Brain microvascular endothelial cell (primary cell): Measurements from ENCODE around the gene LGMN.

Experiments
- DNase-seq: peaks from one replicate; pipeline ENCODE4 v3.0.0-alpha.2; 2020
- H3K27ac ChIP-seq: fragments of 250-450 bp; sonication (Bioruptor Pico); 2 replicates; pipeline ENCODE4 v1.5.1; 2020; ENCODE audit warnings: mild to moderate bottlenecking, moderate library complexity
- H3K27me3 ChIP-seq: fragments of 250-450 bp; sonication (Bioruptor Pico); replicated peaks from 2 replicates; pipeline ENCODE4 v1.5.1; 2020; ENCODE audit warnings: mild to moderate bottlenecking
- H3K36me3 ChIP-seq: fragments of 250-450 bp; sonication (Bioruptor Pico); replicated peaks from 2 replicates; pipeline ENCODE4 v1.5.1; 2020; ENCODE audit warnings: mild to moderate bottlenecking
- H3K4me3 ChIP-seq: 2 replicates; pipeline ENCODE4 v1.5.1; 2011; ENCODE audit warnings: low read depth, mild to moderate bottlenecking, control low read depth, low read length, moderate library complexity
- in situ Hi-C: cut with HindIII; loops from 2 replicates; pipeline ENCODE4 v1.10.0; 2017; ENCODE audit warnings: low sequenced_read_pairs, low pct_ligation_motif_present
- TF ChIP-seq, protein P1 (sequence below): IDR thresholded peaks from 2 replicates; pipeline ENCODE4 v1.5.1; 2011; ENCODE audit warnings: low read depth, mild to moderate bottlenecking, moderate library complexity, low read length, control low read depth, inconsistent platforms; ENCODE audit errors: missing control alignments

Gene LGMN

DNA sequence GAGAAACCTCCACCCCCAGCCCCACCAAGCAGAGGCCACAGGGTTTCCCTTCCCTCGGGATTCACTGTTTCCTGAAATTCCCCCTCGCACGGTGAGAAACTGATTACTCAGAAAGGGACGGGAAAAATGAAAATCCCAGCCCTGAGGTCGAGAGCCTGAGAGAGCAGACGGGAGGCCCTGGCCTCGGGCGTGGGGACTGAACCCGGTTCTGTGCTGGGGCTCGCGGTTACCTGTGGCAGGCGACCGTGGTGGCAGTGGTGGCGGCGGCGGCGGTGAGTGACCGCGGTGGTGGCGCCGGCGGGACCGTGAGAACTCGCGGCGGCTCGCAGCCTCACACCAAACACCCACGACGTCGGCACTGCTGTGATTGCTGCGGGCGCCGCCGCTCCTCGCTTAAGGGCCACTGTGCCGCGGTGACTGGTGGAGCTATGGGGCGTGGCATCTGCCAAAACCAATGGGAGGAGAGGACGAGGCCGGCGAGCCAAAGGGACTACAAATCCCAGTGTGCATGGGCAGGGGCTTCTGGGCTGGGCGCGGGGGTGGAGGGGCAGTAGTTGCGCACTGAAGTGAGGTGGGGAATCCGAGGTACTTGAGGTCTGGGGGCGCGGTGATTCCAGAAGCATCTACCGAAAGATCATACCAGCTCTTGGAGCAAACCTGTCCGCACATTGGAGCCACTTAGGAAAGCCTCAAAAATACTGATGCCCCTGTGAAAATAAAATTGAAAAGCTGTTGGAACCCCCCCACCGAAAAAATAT lies at the start of gene LGMN:
LGMN (minus strand) TSS at position 369 of the 758 bp plus-strand sequence. CDS start 15,841 bp downstream, outside the sequence.
- no peaks in the 10 kb centered on the region for H3K27me3 ChIP-seq
- peak within 1 kb of the TSS; percentile 76 for H3K4me3 ChIP-seq
- in situ Hi-C loops = no loop called here
- TF ChIP-seq, protein P1, sequence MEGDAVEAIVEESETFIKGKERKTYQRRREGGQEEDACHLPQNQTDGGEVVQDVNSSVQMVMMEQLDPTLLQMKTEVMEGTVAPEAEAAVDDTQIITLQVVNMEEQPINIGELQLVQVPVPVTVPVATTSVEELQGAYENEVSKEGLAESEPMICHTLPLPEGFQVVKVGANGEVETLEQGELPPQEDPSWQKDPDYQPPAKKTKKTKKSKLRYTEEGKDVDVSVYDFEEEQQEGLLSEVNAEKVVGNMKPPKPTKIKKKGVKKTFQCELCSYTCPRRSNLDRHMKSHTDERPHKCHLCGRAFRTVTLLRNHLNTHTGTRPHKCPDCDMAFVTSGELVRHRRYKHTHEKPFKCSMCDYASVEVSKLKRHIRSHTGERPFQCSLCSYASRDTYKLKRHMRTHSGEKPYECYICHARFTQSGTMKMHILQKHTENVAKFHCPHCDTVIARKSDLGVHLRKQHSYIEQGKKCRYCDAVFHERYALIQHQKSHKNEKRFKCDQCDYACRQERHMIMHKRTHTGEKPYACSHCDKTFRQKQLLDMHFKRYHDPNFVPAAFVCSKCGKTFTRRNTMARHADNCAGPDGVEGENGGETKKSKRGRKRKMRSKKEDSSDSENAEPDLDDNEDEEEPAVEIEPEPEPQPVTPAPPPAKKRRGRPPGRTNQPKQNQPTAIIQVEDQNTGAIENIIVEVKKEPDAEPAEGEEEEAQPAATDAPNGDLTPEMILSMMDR = no peak
- peak within 1 kb of the TSS; percentile 81 for H3K27ac ChIP-seq
- no peaks in the 10 kb centered on the region for H3K36me3 ChIP-seq
- peak; percentile 95 for DNase-seq

DNA sequence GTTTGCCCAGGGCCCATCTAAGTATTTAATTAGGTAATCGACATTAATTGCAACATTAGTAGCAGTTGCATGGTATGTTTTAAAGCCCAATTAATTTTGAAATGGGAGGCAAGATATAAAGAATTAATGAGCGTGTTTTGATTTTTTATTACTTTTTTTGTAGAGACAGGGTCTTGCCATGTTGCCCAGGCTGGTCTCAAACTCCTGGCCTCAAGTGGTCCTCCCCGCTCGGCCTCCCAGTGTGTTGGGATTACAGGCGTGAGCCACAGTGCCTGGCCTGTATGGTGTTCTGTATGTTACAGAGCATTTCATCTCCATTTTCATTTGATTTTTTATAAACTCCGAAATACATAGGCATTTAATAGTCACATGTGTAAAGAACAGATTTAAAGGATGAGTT lies 46.5 kb upstream of the LGMN start:
- TF ChIP-seq, protein P1 = no peak
- in situ Hi-C loops = no loop called here

DNA sequence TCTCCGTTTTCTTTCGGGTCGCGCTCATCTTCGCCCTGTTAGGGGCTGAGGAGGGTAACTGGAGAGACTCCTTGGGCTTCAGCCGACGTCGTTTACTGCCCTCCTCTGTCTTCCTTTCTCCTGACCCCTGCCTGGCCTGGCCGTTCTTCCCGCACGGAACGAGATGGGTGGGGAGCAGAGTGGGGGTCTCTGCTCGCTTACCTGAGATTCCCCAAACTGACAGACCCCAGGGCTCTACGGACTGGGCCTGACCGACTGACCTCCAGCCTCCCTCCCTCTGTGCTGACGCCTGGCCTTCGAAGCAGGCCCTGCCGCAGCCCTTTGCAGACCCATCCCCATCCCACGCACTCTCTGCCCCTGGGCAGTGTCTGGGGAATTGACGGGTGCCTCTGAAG lies 46.1 kb upstream of the LGMN start:
- H3K4me3 ChIP-seq = peak overlapping the region; percentile 99
- in situ Hi-C loops = no loop called here
- DNase-seq = no peak
- TF ChIP-seq, protein P1 = no peak
- no peaks in the 10 kb centered on the region for H3K27me3 ChIP-seq
- peaks cover 14% of the 10 kb centered on the region for H3K36me3 ChIP-seq
- H3K27ac ChIP-seq = peak overlapping the region; percentile 90

More for the DNA sequence above, 46.5 kb upstream of the LGMN start:
- Histone ChIP-seq H3K27me3 (no peaks in the 10 kb centered on the region), H3K36me3 (peaks cover 14% of the 10 kb centered on the region), H3K4me3 (peak overlapping the region; percentile 99), H3K27ac (peak overlapping the region; percentile 90)
- DNase-seq = no peak

DNA sequence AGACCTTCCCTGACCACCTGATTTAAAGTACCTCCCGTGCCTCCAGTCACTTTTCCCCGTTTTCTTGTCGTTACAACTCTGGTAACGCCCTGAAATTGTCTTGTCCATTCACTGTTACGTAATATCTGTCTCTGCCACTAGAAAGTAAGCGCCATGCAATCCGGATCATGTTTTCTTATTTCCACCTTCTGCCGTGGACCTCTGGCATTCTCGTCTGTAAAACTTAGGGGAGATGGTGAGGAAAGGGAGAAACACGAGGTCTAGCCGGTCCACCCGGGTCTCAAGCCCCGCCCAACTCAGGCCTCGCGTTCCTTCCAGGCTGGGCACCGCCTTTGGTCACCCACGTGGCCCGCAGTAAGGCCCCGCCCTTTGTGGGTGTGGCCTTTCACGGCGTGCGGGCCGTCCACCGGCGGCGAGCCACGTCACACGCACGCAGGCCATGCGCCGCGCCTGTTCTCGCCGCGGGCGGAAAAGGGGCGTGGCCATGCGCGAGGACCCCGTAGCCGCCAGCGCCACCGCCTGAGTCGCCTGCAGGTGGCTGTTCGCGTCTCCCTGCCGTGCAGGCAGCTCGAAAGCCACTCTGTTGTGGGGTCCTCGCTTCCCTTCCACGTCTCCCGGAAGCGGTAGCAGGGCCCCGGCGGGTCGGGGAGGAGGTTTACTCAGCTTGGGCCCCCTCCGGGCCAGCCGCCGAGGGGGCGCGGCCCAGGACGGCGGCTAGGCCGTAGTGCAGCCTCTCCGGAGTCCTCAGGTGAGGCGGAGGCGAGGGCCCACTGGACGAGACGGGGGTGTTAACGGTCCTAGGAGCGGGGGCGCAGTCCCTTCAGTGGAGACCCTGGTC lies 45.5 kb upstream of the LGMN start, which contains the start of gene GOLGA5:
GOLGA5 (plus strand) TSS at position 597 of the 838 bp plus-strand sequence. CDS start 3,133 bp downstream, outside the sequence.
- TF ChIP-seq, protein P1 = no peak
- Histone ChIP-seq H3K27ac (peak within 1 kb of the TSS; percentile 90), H3K36me3 (peaks cover 14% of the 10 kb centered on the region), H3K27me3 (no peaks in the 10 kb centered on the region), H3K4me3 (peak within 1 kb of the TSS; percentile 99)
- peak; percentile 95 for DNase-seq
- in situ Hi-C loops = no loop called here

DNA sequence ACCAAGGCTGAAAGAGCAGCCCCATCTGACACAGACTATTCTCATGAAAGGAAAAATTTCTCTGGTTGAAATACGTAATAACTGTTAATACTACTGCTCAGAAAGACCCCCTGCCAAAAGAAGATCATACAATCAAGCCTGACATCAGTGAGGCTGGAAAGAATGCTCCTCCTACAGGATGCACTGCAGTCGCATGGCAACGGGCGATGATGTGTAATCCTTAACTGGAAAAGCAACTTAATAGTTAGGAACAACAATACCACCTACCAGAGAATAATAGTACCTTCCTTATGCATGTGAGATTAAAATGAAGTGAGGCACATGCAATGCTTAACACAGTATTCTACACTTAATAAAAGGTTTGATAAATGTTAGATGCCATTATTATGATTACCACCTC lies 44.5 kb upstream of the LGMN start:
- TF ChIP-seq, protein P1 = no peak
- no peak overlapping the region for H3K4me3 ChIP-seq
- H3K36me3 ChIP-seq = peaks cover 4% of the 10 kb centered on the region
- no peaks in the 10 kb centered on the region for H3K27me3 ChIP-seq
- no peak for DNase-seq
- in situ Hi-C loops = no loop called here
- no peak overlapping the region for H3K27ac ChIP-seq
